GM10266 (cell line): ENCODE measurements around the gene ATP13A2.

ENCODE experiments used
- DNase-seq: peaks from one replicate; pipeline ENCODE4 v3.0.0; 2012; ENCODE audit errors: extremely low spot score
- TF ChIP-seq, protein P1 (sequence below): IDR thresholded peaks from 2 replicates; pipeline ENCODE4 v1.5.1; 2012; ENCODE audit warnings: mild to moderate bottlenecking, low read depth; ENCODE audit not compliant: control insufficient read depth, insufficient read depth; ENCODE audit errors: missing control alignments

Gene ATP13A2

DNA sequence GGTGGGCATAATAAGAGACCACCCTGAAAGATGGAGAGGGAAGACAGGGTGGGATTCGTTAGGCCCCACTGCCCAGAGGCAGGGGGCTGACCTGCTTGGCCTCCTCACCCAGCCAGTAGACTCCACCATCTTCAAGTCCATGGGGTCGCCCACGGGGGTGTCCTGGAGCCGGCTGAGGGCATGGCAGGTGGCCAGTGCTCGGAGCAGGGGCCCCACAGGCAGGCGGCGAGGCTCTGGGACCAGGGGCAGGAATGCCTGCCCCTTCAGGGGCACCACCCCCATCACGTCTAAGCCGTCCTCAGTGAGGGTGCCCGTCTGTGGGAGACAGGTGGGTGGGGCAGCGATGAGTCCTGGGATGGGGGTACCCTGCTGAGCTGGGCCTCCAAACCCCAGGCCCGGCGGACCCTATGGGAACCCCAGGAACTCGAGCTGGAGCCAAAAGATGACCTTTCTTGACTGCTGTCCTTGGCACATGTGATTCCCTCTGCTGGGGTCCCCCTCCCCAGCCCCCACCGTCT, 18.1 kb downstream of the ATP13A2 start:
- TF ChIP-seq, protein P1, sequence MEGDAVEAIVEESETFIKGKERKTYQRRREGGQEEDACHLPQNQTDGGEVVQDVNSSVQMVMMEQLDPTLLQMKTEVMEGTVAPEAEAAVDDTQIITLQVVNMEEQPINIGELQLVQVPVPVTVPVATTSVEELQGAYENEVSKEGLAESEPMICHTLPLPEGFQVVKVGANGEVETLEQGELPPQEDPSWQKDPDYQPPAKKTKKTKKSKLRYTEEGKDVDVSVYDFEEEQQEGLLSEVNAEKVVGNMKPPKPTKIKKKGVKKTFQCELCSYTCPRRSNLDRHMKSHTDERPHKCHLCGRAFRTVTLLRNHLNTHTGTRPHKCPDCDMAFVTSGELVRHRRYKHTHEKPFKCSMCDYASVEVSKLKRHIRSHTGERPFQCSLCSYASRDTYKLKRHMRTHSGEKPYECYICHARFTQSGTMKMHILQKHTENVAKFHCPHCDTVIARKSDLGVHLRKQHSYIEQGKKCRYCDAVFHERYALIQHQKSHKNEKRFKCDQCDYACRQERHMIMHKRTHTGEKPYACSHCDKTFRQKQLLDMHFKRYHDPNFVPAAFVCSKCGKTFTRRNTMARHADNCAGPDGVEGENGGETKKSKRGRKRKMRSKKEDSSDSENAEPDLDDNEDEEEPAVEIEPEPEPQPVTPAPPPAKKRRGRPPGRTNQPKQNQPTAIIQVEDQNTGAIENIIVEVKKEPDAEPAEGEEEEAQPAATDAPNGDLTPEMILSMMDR: no peak
- DNase-seq: no peak

DNA sequence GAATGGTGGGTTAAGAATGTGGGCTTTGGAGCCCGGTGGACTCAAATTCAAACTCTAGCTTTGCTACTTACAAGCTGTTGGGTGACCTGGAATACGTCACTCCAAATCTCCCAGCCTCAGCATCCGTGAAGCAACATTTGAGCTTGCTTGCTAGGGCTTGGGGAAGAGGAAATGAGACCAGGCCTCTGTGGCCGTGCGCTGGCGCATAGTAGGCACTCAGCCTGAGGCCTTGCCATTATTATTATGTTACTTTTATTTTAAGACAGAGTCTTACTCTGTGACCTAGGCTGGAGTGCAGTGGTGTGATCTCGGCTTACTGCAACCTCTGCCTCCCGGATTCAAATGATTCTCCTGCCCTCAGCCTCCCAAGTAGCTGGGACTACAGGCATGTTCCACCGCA, 19.1 kb downstream of the ATP13A2 start:
- no peak for DNase-seq
- TF ChIP-seq, protein P1: no peak

DNA sequence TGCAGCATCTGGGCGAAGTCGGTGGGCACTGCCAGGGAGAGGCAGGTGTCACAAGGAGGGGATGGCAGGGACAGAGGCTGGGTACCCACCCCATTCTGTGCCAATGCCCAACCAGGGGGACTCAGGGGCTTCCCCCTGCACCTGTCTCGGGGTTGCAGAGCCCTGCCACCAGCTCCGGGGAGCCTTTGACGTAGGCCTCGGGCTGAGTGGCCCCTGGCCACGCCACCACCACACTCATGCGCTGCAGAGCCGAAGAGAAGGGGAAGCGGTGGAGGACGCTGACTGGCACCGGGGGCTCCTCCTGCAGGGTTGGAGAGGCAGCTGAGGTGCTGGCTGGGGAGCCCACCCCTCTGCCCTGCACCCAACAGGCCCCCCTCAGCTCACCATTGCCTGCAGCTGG, 19.6 kb downstream of the ATP13A2 start:
- TF ChIP-seq, protein P1: no peak
- DNase-seq: no peak

GRCh38 chr1:16991571-16991970, 20.2 kb downstream of the ATP13A2 start:
- no peak for DNase-seq
- TF ChIP-seq, protein P1: no peak

GRCh38 chr1:16989676-16990391, 21.9 kb downstream of the ATP13A2 start:
- no peak for DNase-seq
- TF ChIP-seq, protein P1: no peak

DNA sequence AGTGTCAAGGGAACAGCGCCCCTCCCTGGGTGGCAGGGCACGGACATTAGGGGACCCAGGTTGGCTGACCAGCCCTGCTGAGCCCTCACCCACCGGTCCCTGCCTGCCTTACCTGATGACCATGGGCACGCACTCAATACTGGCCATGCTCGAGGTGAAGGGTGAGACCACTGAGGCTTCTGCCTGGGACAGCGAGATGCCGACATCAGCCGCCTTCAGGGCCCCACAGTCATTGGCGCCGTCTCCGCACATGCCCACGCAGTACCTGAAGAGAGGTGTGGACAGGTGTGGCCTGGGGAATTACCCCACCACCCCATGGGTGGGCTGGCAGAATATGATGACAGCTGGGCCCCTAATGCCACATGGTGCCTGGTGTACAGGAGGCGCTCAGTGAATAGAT, 23.5 kb downstream of the ATP13A2 start:
- no peak for DNase-seq
- TF ChIP-seq, protein P1: no peak

- no peak for DNase-seq
- TF ChIP-seq, protein P1: peak; percentile 53
These were observed 24.8 kb downstream of the ATP13A2 start for GRCh38 chr1:16986962-16987361.
